Stimulated activated CD4-positive, alpha-beta T cell treated with anti-CD3 and anti-CD28 coated beads, Interleukin-15, amount 100 ng/mL, for 1 hour (primary cell): ENCODE data around the gene TIAM2.

Experiments
- DNase-seq, 2 donors: peaks; one replicate each; pipeline ENCODE4 v3.0.0-alpha.2; 2020; ENCODE audit warnings: low read depth in 1 of 2, low spot score in 1 of 2

Gene TIAM2

DNA sequence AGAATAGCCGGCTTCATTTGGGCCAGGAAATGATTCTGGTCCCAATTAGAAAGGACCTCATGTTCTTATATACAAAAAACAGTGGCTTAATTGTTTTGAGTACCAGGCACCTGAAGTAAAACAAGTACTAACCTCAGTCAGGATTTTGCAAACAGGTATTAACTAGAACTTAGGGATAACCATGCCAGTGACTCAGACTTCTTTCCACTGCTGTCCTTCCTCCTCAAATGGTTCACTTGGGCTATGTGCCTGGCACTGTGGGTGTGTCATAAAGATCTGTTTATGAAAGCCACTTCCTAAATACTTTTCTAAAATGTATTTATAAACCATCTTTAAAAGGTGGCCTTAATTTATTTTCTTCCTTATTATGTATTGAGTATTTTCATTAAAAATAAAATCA is 279.4 kb downstream of the TIAM2 start:
- DNase-seq: no peak

DNA sequence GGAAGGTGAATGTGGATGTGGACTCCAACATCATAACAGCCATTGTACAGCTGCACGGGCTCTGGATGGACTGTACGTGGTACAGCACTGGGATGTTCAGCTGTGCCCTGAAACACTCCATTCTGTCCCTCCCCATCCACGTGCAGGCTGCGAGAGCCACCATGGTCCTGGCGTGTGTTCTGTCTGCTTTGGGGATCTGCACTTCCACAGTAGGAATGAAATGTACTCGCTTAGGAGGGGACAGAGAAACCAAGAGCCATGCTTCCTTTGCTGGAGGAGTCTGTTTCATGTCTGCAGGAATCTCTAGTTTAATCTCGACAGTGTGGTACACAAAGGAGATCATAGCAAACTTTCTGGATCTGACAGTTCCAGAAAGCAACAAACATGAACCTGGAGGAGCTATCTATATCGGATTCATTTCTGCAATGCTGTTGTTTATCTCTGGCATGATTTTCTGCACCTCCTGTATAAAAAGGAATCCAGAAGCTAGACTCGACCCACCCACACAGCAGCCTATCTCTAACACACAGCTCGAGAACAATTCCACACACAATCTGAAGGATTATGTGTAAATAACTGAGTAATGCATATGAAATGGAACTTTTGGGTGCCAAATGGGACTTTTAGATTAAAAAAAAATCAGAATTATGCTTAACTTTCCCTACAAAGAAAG is 280.8 kb downstream of the TIAM2 start:
- DNase-seq: no peak

DNA sequence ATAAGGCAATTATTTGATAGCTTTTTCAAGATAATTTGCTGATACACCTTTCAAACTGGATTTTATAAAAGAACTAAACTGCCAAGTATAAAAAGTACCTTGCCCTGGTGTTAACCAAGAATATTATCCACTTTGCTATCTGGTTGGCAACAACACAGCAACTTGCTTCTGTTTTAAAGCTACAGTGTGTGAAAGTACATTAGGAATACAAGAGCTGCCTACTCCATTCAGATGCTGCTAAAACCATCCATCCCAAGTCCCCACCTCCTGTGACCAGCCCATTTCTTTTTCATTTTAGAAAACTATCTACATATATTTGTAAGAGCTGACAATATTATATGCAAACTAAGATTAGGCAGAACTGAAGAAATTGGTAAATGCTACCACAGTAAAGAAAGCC is 281.5 kb downstream of the TIAM2 start:
- no peak for DNase-seq

DNA sequence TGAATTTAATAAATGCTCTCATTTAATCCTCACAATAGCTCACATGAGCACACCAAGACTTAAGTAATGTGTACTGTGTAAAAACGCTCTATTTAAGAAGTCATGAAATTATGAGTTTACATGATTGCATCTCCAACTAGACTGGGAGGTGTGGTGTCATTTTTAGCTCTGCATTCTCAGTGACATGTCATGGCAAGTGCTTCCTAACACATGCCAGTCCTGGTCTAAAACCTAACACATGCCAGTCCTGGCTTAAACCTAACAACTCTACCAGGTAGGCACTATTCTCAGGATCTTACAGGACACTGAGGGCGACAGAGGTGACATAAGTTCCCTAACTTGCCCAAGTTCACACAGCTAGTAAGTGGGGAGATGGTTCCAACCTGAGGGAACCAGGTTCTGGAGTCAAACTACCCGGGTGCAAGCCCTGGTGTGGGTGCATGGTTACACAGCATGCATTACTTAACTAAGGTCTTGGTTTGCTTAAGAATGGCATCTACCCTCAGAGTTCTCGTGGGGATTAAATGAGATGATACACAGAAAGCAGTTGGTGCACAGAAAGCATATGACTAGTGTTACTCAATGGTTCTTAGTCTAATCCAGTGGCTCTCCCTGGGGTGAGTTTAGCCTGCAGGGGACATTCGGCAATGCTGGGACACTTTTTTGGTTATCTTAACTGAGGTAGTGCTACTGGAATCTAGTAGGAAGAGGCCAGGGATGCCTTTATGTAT is 283.4 kb downstream of the TIAM2 start:
- no peak for DNase-seq

DNA sequence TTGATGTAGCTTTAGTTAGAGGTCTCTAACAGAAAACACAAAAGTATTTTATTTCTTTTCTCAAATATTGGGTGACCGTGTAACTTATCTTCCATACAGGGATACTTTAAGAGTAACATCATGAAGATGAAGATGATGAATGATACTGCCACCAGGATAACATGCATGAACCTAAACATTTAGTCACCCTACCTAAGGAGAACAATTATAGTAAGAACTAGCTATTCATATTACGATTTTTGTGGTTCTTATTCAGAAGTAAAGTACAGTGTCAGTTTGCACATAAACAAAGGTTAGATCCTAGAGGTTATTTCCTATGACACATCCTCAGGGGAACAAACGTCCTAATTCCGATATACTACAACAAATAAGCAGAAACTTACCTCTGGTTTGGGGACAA is 289.7 kb downstream of the TIAM2 start:
- no peak for DNase-seq

DNA sequence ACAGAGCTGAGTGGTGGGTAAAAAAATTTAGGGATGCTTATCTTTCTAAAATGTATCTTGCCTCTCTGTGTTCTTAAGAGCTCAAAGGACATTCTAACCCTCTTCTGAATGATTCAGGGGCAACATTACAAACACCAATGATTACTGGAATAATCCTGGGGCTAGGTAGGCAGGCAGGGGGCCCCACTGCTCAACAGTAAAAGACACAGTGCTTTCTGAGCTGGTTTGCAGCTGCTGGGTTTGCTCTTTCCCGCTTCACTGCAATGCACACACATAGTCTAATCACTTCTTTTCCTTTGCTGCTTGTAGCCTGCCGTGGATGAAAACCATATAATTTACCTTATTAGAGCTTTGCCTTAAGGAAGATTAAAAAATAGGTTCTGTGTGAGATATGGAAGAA is 292.6 kb downstream of the TIAM2 start:
- DNase-seq: no peak

DNA sequence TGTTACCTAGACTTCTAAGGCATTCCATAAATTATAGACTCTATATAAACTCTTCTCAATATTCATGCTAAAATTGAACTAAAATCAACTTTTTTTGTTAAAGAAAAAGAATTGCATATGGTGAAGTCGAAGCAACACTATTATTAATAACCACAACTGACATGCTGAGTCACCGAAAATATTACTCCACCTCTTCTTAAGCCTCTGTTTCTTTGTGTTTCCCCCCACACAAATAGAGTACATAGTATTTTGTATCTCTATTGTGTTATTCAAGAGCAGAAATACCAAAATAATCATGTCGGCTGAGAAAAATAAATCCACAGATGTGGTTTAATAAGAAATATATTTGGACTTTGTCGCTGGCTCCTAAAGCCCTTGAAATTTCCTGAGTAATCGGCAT is 295.4 kb downstream of the TIAM2 start:
- no peak for DNase-seq

DNA sequence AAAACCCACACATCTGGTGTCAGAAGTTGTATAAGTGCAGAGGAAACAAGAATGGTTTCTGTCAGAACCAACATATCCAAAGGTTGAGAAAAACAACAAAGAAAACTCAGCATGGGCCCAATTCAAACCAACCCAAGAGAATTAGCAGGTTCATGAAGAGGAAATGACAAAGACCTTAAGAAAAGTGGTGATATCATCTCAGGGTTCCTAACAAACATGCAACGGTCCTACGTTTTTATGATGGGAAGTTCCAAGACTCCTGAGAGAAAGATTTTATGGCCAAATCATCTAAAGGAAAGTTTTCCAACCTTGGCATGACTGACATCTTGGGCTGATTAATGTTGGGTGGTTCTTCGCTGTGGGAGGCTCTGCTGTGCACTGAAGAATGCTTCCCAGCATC is 296.2 kb downstream of the TIAM2 start:
- DNase-seq: no peak

DNA sequence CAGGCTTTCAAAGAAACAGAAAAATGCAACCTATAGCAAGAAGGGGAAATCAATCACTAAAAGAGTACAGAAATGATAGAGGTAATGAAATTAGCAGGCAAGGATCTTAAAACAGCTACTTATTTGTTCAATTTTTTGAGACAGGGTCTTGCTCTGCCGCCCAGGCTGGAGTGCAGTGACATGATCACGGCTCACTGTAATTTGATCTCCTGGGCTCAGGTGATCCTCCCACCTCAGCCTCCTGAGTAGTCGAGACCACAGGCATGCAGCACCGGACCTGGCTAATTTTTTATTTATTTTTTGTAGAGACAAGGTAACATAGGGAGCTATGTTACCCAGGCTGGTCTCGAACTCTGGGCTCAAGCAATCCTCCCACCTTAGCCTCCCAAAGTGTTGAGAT is 297.6 kb downstream of the TIAM2 start:
- DNase-seq: no peak

DNA sequence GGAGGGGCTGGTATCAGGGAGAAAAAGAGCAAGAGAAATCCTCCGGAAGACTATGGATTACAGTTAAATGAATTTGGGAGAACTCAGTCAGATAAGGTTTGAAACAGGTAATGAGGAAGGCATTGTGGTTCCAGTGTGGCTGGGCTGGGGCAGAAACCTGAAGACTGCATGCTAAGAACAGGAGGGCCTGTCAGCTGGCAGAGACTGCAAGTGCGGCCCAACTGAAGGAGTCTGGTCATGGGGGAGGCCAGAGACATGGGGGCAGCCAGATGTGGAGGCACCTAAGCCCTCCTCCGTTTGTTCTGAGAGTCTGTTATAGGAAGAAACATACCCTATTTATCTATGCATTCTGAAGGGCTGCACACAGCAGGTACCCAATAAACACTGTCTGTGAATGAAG is 302.6 kb downstream of the TIAM2 start:
- no peak for DNase-seq

DNA sequence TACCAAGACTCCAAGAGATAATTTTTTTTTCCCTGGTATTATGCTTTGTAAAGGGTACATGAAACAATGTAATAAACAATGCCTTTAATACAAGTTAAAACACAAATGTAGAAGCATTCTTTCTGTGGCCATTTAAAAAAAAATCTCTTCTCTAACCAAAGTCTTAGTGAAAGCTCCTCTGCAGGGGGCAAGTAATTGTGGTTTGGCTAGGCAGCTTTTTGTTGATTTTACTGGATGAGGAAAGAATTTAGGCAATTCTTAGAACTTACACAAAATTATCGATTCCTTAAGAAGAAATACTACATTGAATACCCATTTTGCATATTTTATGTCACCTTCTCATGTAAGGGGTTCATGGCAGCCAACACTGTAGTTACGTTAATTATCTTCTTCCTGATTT is 306.8 kb downstream of the TIAM2 start:
- DNase-seq: no peak

DNA sequence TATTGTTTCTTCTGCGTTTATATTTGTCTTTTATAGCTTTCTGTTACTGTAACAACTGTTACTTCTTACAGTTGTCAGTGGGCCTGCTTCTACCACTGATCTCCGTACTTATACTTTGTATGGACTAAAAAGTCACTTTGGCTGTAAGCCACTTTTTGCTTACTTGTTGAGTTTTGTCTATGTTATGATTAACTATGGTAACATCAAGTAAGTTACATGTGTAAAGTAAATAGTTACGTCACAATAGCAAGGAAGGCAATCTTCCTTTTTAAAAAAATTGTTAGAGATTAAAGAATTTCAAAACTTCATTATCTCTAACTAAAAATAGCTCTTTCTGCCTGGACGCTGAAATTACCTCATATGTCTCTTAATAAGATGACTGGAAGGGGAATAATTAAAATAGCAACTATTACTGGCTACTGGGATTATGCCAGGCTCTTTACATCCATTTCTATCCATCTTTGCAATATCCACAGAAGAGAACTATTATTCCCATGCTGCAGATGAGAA is 308.3 kb downstream of the TIAM2 start:
- no peak for DNase-seq

DNA sequence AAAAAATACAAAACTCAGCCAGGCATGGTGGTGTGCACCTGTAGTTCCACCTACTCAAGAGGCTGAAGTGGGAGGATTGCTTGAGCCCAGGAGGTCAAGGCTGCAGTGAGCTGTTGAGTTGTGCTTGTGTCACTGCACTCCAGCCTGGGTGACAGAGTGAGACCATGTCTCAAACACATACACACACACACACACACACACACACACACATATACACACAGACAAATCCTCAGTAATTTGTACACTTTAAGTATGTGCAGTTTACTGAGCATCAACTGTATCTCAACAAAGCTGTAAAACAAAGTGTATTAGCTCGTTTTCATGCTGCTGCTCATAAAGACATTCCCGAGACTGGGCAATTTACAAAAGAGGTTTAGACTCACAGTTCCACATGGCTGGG is 311.8 kb downstream of the TIAM2 start:
- DNase-seq: no peak
